Right lobe of liver (tissue), 4 donors: ENCODE results near the gene USP6NL.

Source experiments
- POLR2A ChIP-seq: fragments of 450-650 bp; IDR thresholded peaks from one replicate; pipeline ENCODE4 v1.6.1; 2017; ENCODE audit warnings: antibody characterized with exemption, mild to moderate bottlenecking
- TF ChIP-seq, protein P1 (sequence below), 4 donors: fragments of 200-600 bp in 3 of 4; fragments of 450-650 bp in 1 of 4; IDR thresholded peaks; one replicate each; pipeline versions ENCODE4 v1.5.1 to v1.8.0; 2016 to 2022; ENCODE audit warnings: antibody characterized with exemption in 4 of 4, mild to moderate bottlenecking in 2 of 4
- donor health status: DM: no; HTN: no; CAD: no.
- donor health status: DM: no; HTN: no; CAD: no.
- donor health status: DM: no; HTN: yes; CAD: no.

DNA sequence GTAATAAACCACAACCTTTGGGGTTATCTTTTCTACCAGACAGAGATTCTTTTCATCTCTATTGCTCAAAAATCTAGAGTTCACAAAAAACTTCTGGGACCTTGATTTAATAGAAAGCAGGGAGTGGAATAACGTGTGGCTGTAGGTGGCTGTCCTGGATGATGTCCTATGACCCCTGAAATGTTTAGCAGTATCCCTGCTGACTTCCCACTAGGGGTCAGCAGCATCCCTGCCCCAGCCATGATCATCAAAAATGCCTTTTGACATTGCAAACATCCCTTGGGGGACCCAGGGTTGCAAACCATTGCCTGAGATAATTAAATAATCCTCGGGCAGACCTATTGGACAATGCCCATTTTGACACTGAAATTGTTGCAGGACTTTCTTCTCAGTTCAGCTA is 177.1 kb downstream of the USP6NL start:
- TF ChIP-seq, protein P1, sequence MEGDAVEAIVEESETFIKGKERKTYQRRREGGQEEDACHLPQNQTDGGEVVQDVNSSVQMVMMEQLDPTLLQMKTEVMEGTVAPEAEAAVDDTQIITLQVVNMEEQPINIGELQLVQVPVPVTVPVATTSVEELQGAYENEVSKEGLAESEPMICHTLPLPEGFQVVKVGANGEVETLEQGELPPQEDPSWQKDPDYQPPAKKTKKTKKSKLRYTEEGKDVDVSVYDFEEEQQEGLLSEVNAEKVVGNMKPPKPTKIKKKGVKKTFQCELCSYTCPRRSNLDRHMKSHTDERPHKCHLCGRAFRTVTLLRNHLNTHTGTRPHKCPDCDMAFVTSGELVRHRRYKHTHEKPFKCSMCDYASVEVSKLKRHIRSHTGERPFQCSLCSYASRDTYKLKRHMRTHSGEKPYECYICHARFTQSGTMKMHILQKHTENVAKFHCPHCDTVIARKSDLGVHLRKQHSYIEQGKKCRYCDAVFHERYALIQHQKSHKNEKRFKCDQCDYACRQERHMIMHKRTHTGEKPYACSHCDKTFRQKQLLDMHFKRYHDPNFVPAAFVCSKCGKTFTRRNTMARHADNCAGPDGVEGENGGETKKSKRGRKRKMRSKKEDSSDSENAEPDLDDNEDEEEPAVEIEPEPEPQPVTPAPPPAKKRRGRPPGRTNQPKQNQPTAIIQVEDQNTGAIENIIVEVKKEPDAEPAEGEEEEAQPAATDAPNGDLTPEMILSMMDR (IDR thresholded peaks at IDR 0.05): peak in 3 of 4 donors; percentile 31 to 41 (median 36)
- no peak for TF ChIP-seq POLR2A
